ENCODE data around the gene CCL14.
"Not testable (repeated sequence)": the region's sequence is repeated elsewhere in the genome, so short reads cannot be mapped to it uniquely, and the experiment has no call there.

The CCL14 gene

DNA sequence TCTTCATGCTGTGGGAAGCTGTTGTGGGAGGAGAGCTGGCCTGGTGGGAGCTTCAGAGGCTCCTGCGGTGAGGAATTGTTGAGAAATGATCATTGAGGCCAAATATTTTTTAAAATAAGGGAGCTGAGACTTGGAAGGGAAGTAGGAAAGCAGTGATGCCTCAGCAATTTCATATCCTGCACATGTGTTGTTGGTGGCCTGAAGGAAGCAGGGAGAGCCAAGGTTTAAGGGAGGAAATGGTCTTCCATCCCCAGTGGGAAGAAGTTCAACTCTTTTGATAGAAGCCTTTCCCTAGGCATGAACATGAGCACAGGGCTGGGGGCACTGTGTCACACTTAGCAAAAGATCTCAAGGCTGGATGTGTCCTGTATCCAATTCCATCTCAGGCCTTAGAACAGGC, at the start of gene CCL14:
Gene CCL14 (minus strand): TSS at position 87 of the 400 bp plus-strand sequence. CDS start 80 bp downstream, at position 7.
- no peak for DNase-seq

GRCh38 chr17:36036235-36036634, 49.7 kb upstream of the CCL14 start:
- DNase-seq: no peak

- DNase-seq: no peak
Measured at GRCh38 chr17:36034127-36034526, 47.6 kb upstream of the CCL14 start.

- no peak for DNase-seq
Measured at GRCh38 chr17:36030956-36031355, 44.4 kb upstream of the CCL14 start.

GRCh38 chr17:36027761-36028160, 41.2 kb upstream of the CCL14 start:
- no peak for DNase-seq

DNA sequence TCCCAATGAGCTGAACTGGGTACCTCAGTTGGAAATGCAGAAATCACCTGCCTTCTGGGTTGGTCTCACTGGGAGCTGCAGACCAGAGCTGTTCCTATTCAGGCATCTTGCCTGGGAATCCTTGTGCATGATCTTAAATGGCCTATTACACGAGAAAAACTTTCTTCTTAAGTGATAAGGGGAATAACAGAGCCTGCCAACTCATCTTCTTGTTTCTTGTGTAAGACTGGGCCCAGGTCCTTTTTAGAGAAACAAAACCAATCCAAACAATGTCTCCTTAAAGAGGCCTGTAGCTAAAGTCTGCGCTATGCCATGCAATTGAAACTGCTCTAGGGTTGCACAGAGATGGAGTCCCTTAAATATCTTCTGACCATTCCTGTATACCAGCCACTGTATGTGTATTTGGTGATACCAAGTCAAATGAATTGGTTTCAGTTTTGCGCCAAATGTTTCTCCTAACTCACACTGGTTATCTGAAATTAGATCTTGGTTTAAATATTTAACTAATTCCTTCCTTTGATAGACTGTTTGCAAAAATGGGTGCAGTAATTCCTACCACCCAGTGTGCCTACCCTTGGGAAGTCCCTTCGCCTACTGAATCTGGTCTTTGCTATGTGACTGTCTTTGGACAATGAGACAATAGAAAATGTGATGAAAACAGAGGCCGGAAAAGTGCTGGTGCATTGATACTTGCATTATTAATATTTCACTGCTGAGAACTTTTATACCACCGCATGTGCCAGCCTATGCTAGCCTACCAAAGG, 37.8 kb upstream of the CCL14 start:
- no peak for DNase-seq

DNA sequence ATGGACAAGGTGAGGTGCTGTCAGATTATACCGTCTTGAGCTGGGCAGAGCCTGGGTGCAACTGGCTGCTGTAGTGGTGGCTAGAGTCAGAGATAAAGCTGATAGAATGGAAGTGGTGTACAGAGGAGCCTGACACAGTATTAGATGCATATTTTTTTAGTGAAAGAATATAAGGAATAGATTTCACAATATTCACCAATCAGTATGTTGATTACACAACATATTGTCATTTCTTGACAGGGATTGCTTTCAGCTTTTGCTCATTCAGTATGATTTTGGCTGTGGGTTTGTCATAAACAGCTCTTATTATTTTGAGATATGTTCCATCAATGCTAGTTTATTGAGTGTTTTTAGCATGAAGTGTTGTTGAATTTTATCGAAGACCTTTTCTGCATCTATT, 32.9 kb upstream of the CCL14 start:
- DNase-seq: no peak

- DNase-seq: no peak
Measured at GRCh38 chr17:36017799-36018198, 31.3 kb upstream of the CCL14 start, which contains the start of gene CCL23. TSS of gene CCL23 (minus strand) at chr17:36017972. CDS start at chr17:36017897, 75 bp downstream.

- no peak for DNase-seq
Measured at GRCh38 chr17:36016555-36016954, 30.0 kb upstream of the CCL14 start.

- DNase-seq: not testable (repeated sequence)
Measured at GRCh38 chr17:36015895-36016294, 29.4 kb upstream of the CCL14 start.

DNA sequence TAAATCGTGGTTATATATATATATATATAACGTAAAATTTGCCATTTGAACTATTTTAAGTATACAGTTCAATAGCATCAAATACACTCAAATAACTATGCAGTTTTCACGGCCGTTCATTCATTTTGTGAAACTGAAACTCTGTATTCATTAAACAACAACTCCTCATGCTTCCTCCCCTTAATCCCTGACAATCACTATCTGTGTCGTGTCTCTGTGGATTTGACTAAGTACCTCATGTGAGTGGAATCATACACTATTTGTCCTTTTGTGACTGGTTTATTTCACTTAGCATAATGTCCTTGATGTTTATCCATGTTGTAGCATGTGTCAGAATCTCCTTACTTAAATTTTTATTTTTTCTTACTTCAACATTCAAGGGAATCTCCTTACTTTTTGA, 28.4 kb upstream of the CCL14 start:
- DNase-seq: no peak

- DNase-seq: no peak
Measured at GRCh38 chr17:36011201-36011600, 24.7 kb upstream of the CCL14 start.

DNA sequence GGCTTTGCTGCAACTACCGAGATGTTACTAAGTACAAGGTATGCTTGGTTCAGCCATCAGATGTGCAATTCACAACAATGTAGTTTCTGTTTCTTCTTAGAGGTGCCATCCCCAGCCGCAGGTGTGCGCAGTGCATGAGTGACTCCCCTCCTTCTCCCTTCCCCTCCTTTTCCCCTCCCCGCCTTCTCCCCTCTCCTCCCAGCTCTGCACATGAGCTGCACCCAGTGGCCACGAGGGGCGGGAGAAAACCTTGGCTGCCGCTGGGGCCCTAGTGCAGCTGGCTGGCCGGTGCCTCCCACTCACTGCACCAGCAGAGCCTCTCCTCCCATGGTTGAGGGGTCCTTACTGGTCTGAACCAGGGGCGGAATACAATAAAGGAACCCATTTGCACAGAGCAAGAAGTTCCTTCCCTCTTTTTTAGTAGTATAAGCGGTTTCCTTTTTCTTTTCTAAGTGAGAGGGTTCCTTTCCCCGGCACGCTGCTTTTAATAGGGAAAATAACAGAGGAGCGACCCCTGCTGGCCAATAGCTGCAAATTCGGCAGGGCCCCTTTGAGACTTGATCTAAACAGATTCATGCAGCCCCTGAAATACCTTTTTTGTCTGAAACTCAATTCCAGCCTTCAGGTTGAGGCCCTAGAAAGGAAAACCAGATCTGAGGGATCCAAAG, 22.6 kb upstream of the CCL14 start:
- peak; percentile 32 for DNase-seq

- DNase-seq: no peak
Measured at GRCh38 chr17:36004594-36005108, 18.1 kb upstream of the CCL14 start.

DNA sequence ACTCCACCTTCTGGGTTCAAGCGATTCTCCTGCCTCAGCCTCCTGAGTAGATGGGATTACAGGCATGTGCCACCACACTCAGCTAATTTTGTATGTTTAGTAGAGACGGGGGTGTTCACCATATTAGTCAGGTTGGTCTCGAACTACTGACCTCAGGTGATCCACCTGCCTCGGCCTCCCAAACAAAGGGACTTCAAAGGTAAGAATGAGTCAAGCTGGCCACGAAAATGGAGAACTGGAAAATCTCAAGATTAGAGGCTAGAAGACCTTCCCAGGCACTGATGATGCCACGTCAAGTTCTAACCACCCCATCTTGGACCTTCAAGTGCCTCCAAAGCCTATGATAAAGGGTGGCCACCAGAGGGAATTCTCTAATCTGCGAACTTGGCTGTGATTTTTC, 16.1 kb upstream of the CCL14 start:
- DNase-seq: no peak

GRCh38 chr17:36001862-36002603, 15.5 kb upstream of the CCL14 start:
- DNase-seq: no peak

- no peak for DNase-seq
Measured at GRCh38 chr17:36001110-36001771, 14.7 kb upstream of the CCL14 start, which contains the start of gene CCL15. TSS of gene CCL15 (minus strand) at chr17:36001553. CDS start at chr17:36001492, 61 bp downstream.

DNA sequence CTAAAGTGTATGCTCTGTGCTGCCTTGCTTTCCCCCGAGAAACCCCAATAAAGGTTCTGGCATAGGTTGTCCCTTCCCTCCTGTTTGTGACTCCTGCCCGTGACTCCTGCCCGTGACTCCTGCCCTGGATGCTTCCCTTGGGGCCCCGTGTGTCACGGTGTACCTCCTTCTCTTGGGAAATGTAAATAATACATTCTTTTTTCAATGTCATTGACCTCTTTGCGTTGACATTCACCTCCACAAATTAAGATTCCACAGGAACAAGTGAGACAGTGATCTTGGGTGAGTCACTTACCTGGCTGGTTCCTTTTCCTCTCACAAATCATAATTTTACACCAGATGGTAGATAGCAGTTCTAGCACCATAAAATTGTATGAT, 14.2 kb upstream of the CCL14 start:
- DNase-seq: no peak

DNA sequence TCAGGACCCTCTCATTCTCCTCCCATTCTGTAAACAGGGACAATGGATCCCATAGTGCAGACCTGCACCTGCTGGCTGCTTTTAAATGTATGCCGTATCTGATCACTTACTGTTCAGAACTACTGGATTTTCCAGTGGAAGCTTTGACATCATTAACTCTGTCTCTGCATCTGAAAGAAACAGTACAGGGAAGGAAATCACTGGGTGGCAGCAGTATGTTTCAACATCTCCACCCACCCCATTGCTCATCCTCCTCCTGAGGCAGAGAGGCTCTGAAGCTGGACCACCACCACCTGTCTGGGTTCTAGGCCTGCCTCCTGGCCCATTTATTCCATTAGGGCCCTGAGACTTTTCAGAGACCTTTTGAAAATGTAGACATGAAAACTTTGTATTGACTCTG, 12.2 kb upstream of the CCL14 start:
- DNase-seq: no peak

DNA sequence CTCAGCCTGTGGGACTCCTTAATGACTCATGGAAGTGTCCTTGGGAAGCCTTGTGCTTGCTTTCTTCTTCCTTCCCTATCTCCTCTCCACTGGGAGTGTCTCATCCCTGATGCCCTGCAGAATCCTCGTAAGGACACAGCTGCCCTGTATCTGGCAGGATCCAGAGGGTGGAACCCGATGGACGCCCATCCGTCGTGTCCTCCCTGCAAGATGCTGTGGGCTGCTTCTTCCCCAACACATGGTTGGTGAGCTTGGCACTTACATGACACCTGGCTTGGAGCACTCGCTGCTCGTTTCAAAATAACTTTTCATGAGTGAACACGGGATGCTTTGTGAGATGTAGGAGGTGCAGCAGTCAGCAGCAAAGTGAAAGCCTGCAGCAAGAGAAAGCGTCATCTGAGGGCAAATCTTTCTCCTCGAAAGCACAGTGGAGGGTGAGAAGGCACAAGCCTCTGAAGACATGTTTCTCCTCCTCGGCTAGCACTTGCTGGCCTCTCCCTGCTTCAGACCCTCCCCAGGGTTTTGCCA, 11.6 kb upstream of the CCL14 start:
- no peak for DNase-seq

DNA sequence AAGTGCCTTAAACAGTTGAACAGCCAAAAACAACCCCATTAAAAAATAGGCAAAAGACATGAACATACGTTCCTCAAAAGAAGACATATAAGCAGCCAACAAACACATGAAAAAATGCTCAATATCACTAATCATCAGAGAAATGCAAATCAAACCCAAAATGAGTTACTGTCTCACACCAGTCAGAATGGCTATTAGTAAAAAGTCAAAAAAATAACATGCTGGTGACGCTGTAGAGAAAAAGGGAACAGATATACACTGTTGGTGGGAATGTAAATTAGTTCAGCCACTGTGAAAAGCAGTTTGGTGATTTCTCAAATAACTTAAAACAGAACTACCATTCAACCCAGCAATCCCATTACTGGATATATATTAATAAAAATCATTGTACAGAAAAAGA, 8.8 kb upstream of the CCL14 start:
- not testable (repeated sequence) for DNase-seq

DNA sequence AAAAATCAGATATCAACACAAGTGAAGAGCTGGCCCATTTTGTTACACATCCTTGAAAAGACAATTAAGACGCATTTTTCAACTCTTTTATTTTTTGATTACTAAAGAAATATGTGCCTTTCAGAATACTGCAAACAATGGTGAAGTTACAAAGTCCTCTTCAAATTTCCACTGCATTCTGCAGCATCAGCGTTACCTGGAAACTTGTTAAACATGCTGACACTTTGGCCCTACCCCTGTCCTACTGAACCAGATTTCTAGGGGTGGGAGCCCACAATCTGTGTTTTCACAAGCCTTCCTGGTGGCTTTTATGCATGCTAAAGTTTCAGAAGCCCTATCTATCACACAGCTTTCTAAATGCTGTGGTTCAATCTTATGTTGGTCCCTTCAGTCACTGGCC, 4.5 kb upstream of the CCL14 start:
- no peak for DNase-seq

DNA sequence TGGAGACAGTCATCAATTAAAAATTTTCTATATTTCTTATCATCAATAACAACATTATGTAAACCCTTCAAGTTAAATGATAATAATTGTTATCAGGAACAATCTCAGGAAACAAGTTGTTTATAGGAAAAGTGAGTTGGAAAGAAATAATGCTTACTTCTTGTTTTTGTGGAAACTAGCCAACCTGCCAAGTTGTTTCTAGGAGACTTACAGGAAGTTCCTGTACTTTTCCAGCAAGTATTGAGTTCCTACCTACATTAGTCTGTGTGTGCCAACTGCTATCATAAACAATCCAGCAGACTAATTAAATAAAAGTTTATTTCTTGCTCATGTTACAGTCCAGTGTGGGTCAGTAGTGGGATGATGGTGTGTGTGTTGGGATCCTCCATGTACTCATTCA, 1.6 kb upstream of the CCL14 start:
- no peak for DNase-seq
